ENCODE measurements around the gene NYNRIN.

- TF ChIP-seq, protein P1, sequence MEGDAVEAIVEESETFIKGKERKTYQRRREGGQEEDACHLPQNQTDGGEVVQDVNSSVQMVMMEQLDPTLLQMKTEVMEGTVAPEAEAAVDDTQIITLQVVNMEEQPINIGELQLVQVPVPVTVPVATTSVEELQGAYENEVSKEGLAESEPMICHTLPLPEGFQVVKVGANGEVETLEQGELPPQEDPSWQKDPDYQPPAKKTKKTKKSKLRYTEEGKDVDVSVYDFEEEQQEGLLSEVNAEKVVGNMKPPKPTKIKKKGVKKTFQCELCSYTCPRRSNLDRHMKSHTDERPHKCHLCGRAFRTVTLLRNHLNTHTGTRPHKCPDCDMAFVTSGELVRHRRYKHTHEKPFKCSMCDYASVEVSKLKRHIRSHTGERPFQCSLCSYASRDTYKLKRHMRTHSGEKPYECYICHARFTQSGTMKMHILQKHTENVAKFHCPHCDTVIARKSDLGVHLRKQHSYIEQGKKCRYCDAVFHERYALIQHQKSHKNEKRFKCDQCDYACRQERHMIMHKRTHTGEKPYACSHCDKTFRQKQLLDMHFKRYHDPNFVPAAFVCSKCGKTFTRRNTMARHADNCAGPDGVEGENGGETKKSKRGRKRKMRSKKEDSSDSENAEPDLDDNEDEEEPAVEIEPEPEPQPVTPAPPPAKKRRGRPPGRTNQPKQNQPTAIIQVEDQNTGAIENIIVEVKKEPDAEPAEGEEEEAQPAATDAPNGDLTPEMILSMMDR (IDR thresholded peaks at IDR 0.05; ENCODE audit: poor library complexity, severe bottlenecking), result no peak
- TF ChIP-seq, protein P2, sequence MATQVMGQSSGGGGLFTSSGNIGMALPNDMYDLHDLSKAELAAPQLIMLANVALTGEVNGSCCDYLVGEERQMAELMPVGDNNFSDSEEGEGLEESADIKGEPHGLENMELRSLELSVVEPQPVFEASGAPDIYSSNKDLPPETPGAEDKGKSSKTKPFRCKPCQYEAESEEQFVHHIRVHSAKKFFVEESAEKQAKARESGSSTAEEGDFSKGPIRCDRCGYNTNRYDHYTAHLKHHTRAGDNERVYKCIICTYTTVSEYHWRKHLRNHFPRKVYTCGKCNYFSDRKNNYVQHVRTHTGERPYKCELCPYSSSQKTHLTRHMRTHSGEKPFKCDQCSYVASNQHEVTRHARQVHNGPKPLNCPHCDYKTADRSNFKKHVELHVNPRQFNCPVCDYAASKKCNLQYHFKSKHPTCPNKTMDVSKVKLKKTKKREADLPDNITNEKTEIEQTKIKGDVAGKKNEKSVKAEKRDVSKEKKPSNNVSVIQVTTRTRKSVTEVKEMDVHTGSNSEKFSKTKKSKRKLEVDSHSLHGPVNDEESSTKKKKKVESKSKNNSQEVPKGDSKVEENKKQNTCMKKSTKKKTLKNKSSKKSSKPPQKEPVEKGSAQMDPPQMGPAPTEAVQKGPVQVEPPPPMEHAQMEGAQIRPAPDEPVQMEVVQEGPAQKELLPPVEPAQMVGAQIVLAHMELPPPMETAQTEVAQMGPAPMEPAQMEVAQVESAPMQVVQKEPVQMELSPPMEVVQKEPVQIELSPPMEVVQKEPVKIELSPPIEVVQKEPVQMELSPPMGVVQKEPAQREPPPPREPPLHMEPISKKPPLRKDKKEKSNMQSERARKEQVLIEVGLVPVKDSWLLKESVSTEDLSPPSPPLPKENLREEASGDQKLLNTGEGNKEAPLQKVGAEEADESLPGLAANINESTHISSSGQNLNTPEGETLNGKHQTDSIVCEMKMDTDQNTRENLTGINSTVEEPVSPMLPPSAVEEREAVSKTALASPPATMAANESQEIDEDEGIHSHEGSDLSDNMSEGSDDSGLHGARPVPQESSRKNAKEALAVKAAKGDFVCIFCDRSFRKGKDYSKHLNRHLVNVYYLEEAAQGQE (IDR thresholded peaks at IDR 0.05; ENCODE audit: borderline replicate concordance), result no peak
- no peak for TF ChIP-seq TAF1 (IDR thresholded peaks at IDR 0.05; ENCODE audit: low read depth)
- no peak for TF ChIP-seq EP300 (conservative IDR thresholded peaks at IDR 0.05; ENCODE audit: poor library complexity, severe bottlenecking)
- no peak for TF ChIP-seq POLR2AphosphoS5 (IDR thresholded peaks at IDR 0.05)
- TF ChIP-seq EZH2 (IDR thresholded peaks at IDR 0.05; ENCODE audit: borderline replicate concordance, insufficient read depth, low read length, poor library complexity, severe bottlenecking), result no peak
These were observed 632 bp downstream of the NYNRIN start for GRCh38 chr14:24399447-24399822.

Data from neural cell (in vitro differentiated cells).